ENCODE data around the gene GXYLT1.
"Not testable (repeated sequence)": the region's sequence is repeated elsewhere in the genome, so short reads cannot be mapped to it uniquely, and the experiment has no call there.

- TF ChIP-seq CTCF, POLR2A (IDR thresholded peaks at IDR 0.05): not testable (repeated sequence)
Measured at GRCh38 chr12:42048980-42049379, 95.7 kb downstream of the GXYLT1 start.
